SKM-1 (cell line): ENCODE results near the gene TLR4.
A peak's percentile ranks its signal among the peaks of the same experiment; 100 is the strongest.

Experiments used
- DNase-seq: peaks from one replicate; lab custom pipeline; 2025; ENCODE audit not compliant: unreplicated experiment; lab: John Stamatoyannopoulos, UW

TLR4 gene

GRCh38 chr9:117714282-117714681, 10.1 kb downstream of the TLR4 start:
- no peak for DNase-seq

GRCh38 chr9:117715411-117715989, 11.3 kb downstream of the TLR4 start:
- DNase-seq: no peak

DNA sequence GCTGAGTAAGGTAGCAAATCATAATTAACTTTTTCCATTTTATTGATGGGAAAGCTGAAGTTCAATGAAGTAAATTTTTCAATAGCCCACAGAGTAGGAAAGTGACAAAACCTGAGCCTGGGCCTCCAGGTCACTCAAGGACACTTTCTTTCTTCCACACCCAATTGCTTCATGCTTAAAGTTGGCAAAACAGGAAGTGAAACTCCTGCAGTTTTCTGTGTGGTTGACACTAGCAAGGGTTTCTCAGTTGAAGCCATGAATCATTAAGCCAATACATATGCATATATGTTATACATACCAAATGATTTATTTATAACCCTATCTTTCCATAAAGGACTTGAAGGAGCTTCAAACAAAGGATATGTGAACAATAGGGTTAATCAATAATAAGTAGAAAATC, 13.9 kb downstream of the TLR4 start:
- DNase-seq: peak; percentile 89

- DNase-seq: no peak
These were observed 14.5 kb downstream of the TLR4 start for GRCh38 chr9:117718701-117719100.

GRCh38 chr9:117719161-117719920, 15.1 kb downstream of the TLR4 start:
- DNase-seq: no peak

DNA sequence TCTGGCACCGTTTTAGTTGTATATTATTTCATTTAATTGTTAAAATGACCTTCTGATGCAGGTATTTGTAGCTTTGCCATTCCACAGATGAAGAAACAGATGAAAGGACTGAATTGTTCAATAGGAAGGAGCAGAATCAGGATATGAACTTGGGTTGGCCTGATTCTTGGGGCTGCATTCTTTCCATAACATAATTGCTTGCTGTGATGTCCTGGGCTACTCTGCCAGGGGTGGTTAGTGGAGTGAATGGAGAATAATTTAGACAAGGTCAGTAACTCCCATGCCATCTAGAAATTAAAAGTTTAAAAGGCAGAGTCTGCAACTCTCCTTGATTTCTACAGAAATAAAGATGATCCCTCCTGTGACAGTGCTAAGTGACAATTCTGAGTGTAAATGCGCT, 15.9 kb downstream of the TLR4 start:
- DNase-seq: no peak

DNA sequence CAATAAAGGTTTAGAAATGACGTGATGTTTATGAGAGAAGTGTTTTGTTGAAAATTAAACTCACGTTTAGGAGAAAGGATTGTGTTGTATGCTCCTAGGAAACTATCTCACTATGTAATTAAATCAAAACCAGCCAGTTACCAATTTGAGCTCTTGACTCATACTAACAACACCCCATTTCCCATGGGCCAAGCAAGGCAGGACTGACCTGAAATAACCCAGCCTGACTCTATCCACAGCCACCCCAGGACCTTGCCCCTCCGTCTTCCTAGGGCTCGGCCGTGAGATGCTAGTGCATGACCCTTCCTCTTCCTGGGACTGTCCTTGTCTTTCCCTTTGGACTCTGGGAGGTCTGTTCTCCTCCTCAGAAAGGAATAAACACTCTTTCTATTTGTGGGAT, 16.4 kb downstream of the TLR4 start:
- no peak for DNase-seq

DNA sequence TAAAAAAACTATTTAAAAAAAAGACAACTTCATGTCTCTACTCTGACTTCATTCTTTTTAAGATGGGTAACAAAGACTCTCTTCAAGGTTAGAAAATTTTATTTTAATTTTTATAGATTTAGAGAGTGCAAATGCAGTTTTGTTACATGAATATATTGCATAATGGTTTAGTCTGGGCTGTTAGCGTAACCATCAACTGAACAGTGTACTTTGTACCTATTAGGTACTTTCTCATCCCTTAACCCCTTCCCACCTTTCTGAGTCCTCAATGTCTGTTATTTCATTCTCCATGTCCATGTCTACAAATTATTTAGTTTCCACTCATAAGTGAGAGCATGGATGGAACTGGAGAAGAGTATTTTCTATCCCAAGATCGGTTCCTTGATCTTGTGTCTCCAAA, 16.8 kb downstream of the TLR4 start:
- DNase-seq: no peak

DNA sequence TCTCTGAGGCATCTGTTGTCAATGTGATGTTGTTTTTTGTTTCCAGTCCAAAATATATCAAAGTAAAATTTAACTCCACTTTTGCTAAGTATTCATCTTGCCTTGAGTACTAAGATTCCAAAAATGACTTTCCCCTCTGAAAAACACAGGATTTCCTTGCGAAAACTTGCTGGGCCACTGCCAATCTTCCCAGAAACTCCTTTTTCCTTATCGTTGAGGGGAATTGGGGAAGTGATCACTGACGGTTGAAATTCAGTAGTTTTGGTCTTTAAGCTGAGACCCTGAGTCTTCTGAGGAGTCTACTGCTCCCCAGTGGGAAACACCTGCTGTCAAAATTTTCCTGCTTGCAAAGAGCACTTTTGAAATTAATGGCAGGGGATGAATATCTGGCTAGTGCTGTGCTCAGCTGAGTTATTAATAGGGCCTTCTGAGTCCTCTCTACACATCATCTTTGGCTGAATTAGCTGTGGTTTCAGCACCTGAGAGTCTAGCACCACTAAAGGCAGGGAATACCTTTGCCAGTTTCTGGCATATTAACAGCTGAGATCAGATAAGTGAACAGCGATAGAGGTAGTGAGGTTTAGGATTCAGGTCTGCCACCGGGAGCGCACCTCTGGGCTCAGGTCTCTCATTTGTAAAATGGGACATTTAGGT, 18.0 kb downstream of the TLR4 start:
- no peak for DNase-seq

DNA sequence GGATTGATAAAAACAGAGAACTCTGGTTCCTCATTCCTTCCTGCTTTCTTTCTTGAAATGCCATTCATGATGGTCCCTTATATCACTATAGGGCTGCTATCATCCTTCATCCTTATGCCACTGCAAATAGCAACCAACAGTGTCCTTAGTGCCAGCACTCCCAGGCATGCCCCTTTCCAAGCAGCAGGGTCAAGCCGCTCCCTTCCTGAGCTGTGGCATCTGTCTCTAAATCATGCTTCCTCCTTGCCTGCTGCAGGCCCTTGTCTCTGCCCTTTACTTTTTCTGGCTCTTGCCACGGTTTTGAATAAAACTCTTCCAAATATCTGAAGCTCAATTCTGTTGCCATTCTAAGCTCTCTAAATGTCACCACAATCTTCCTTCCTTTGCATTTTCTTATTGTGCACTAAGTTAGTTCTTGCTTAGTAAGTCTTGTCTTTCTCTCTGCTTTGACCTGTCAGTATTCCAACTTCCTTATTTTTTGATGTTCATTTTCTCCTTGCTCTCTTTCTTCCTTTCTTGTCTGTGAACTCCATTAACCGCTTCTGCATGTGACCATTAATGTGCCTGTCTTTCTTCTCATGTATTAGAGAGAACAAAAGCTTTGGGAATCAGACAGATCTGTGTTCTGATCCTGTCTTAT, 19.9 kb downstream of the TLR4 start:
- DNase-seq: peak; percentile 66

DNA sequence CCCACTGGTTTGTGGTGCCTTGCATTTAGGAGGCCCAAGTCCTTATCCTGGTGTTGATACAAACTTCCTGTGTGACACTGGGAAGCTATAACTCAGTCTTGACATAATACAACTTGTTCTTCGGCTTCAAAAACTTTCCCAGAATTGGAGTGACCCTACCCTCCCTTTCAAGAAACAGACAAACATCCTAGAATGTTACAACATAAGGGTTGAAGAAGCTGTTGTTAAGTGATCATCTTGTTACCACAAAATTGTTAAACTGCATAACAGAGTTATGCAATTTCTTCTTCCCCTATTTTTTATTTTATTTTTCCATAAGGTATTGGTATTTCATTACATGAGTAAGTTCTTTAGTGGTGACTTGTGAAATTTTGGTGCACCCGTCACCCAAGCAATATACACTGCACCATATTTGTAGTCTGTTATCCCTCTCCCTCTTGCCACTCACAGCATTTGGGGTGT, 21.3 kb downstream of the TLR4 start:
- DNase-seq: peak; percentile 90

DNA sequence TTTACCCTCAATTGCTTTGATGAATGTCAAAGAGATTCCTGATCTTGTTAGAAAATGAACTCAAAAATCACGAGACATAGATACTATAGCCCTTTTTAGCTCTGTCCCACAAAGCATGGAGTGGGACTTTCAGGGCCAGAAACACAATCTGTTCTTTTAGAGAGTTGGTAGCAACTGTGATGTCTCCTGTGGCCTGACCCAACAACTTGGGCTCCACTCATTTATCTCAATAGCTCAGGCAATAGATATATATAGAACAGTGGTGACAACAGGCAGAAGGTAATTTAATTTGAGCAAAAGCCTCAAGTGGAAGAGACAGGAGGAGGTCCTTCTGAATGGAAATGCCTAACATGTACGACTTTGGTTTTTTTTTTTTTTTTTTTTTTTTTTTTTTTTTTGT, 25.2 kb downstream of the TLR4 start:
- no peak for DNase-seq

- no peak for DNase-seq
These were observed 28.3 kb downstream of the TLR4 start for GRCh38 chr9:117732494-117732893.

GRCh38 chr9:117733465-117733864, 29.3 kb downstream of the TLR4 start:
- no peak for DNase-seq

DNA sequence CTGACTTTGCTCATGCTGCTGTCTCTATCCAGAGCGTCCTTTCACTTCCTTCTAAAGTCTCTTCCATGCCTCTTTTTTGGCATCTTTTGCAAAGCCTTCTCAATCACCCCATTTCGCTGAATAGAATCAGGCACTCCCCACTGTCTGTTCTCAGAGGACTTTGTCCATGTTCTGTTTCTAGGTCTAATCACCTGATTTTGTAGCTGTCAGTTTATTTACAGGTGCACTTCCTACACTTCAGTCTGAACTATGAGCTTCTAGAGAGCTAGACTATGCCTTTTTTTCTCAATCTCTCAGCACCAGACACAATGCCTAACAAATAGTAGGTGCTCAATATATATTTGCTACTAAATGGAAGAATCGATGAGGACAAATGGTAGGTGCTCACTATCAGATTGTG, 29.9 kb downstream of the TLR4 start:
- DNase-seq: no peak

GRCh38 chr9:117734523-117735314, 30.5 kb downstream of the TLR4 start:
- DNase-seq: no peak

GRCh38 chr9:117737721-117738226, 33.6 kb downstream of the TLR4 start:
- no peak for DNase-seq

- DNase-seq: no peak
These were observed 35.0 kb downstream of the TLR4 start for GRCh38 chr9:117739206-117739605.

DNA sequence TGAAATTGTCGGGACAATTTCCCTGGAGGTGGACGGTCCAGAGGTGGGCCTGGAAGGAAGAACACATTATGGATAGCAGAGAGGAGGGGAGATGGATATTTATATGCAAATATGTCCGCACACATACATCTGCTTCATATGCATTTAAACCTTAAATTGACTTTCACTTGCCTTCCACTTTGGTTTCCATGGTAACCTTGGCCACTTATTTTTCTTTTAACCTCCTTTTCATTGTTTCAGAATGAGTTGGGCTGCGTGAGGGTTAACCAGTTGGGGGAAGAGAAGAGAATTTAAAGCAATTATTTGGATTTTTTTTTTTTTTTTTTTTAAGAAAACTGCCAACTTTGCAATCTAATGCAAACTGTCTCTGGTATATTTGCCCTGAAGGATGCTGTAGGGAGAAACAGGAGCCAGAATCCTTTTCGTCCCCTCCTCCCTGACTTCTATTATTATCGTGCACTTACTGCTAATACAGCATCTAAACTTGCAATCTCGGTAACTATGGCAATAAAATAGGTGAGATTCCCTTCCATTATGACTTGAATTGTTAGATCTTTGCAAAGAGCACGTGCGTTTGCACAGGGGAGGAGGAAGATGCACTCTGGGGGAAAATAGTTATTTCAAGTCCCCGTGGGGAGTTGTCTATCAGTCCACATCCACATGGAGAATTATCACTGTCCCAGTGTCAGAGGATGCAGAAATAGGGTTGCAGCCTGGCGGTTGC, 35.6 kb downstream of the TLR4 start:
- DNase-seq: no peak

GRCh38 chr9:117742131-117742530, 37.9 kb downstream of the TLR4 start:
- no peak for DNase-seq
